HG02852 (cell line): Measurements from ENCODE around the gene ALG14.
"Not testable (repeated sequence)": the region's sequence is repeated elsewhere in the genome, so short reads cannot be mapped to it uniquely, and the experiment has no call there.

Source experiments
- ATAC-seq: cut with Tn5 transposase; IDR thresholded peaks from one replicate; pipeline ENCODE4 v1.9.1; 2021; ENCODE audit warnings: mild to moderate bottlenecking, moderate library complexity; ENCODE audit not compliant: unreplicated experiment

The ALG14 gene

GRCh38 chr1:95088303-95088702 is 15.6 kb upstream of the ALG14 start:
- no peak for ATAC-seq

- ATAC-seq: no peak
These were observed 14.3 kb upstream of the ALG14 start for GRCh38 chr1:95086949-95087533.

- ATAC-seq: no peak
These were observed 12.6 kb upstream of the ALG14 start for GRCh38 chr1:95085376-95085775.

GRCh38 chr1:95084317-95085176 is 11.8 kb upstream of the ALG14 start:
- ATAC-seq: no peak

- no peak for ATAC-seq
These were observed 8.1 kb upstream of the ALG14 start for GRCh38 chr1:95080879-95081278.

- ATAC-seq: no peak
These were observed 7.7 kb upstream of the ALG14 start for GRCh38 chr1:95080446-95080845.

- no peak for ATAC-seq
These were observed 3.3 kb upstream of the ALG14 start for GRCh38 chr1:95076034-95076433.

GRCh38 chr1:95073446-95073845 is 695 bp upstream of the ALG14 start:
- ATAC-seq: no peak

- no peak for ATAC-seq
These were observed 634 bp downstream of the ALG14 start for GRCh38 chr1:95072117-95072516.

GRCh38 chr1:95071539-95071938 is 1.2 kb downstream of the ALG14 start:
- no peak for ATAC-seq

- ATAC-seq: no peak
These were observed 3.0 kb downstream of the ALG14 start for GRCh38 chr1:95069710-95070093.

GRCh38 chr1:95068956-95069709 is 3.6 kb downstream of the ALG14 start:
- ATAC-seq: no peak

GRCh38 chr1:95067568-95067967 is 5.2 kb downstream of the ALG14 start:
- no peak for ATAC-seq

- no peak for ATAC-seq
These were observed 5.7 kb downstream of the ALG14 start for GRCh38 chr1:95067062-95067461.

- ATAC-seq: no peak
These were observed 11.2 kb downstream of the ALG14 start for GRCh38 chr1:95061445-95062006.

GRCh38 chr1:95058974-95059373 is 13.8 kb downstream of the ALG14 start:
- no peak for ATAC-seq

- ATAC-seq: no peak
These were observed 15.4 kb downstream of the ALG14 start for GRCh38 chr1:95057351-95057750.

GRCh38 chr1:95049935-95050334 is 22.8 kb downstream of the ALG14 start:
- ATAC-seq: no peak

- ATAC-seq: no peak
These were observed 24.4 kb downstream of the ALG14 start for GRCh38 chr1:95048317-95048716.

GRCh38 chr1:95047624-95048023 is 25.1 kb downstream of the ALG14 start:
- ATAC-seq: not testable (repeated sequence)

GRCh38 chr1:95046359-95046758 is 26.4 kb downstream of the ALG14 start:
- no peak for ATAC-seq
